ENCODE results near the gene DIP2C. TPM values are rescaled to one million over a fixed set of nuclear protein-coding genes. Genes with fewer than 3 reads are reported as not detected.

Gene DIP2C
- total RNA-seq, 4 donors from 2014 or later = 10.5 to 40.5 (median 19.5) TPM

DNA sequence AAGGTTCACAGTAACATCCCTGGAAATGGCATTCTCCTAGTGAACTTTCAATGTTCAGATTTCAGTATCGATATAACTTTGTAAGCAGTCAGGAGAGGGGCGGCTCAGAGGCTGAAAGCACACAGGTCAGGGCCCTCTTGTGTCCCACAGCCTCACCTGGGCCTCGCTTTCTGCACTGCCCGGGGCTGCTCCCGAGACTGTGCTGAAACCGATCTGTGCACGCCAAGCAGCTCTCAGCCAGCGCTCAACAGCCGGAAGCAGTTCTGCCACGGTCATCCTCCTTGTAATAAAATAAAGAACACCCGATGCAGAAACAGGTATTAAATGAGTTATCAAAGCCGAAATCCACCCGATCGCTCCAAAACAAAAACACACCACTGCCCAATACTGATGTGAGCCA, 106.0 kb downstream of the DIP2C start:
- DNase-seq = no peak

DNA sequence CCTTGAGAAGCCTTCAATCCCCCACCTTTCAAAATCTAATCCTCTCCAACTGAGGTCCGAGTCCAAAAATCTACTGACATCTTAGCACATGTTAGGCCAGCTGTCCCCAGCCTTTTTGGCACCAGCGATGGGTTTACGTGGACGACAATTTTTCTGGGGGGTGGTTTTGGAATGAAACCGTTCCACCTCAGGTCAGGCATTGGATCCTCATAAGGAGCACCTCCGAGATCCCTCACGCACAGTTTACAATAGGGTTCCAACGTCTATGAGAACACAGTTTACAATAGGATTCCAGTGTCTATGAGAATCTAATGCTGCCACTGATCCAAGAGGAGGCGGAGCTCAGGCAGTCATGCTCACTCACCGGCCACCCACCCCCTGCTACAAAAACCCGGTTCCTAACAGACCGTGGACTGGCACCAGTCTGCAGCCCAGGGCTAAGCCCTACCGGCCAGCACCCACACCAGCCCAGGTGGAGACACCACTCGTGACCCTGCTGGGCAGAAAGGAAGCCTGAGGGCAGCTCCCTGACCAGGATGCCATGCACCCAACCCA, 107.6 kb downstream of the DIP2C start:
- no peak for DNase-seq

More for the DNA sequence above, 106.0 kb downstream of the DIP2C start:
- H3K36me3 ChIP-seq = no peaks in the 10 kb centered on the region
- TF ChIP-seq CTCF (IDR thresholded peaks at IDR 0.05) = no peak
- no peak for TF ChIP-seq POLR2A (IDR thresholded peaks at IDR 0.05)
- no peak overlapping the region for H3K27ac ChIP-seq
- H3K27me3 ChIP-seq = no peaks in the 10 kb centered on the region
- no peak overlapping the region for H3K4me3 ChIP-seq
- no peaks in the 10 kb centered on the region for H3K9me3 ChIP-seq
- no peaks in the 10 kb centered on the region for H3K4me1 ChIP-seq
- intact Hi-C loops (cut with DNase I; ENCODE audit: low total_unique reads) = no loop called here

GRCh38 chr10:580778-581177, 108.7 kb downstream of the DIP2C start:
- intact Hi-C loops (cut with DNase I; ENCODE audit: low total_unique reads) = no loop called here
- Histone ChIP-seq H3K27me3 (no peaks in the 10 kb centered on the region), H3K36me3 (no peaks in the 10 kb centered on the region), H3K27ac (peak overlapping the region; percentile 41 to 60), H3K4me1 (peaks cover 0 to 3% of the 10 kb centered on the region in 2 donors), H3K9me3 (no peaks in the 10 kb centered on the region), H3K4me3 (no peak overlapping the region)
- peak in 1 of 2 donors; percentile 20 for DNase-seq
- TF ChIP-seq CTCF (IDR thresholded peaks at IDR 0.05) = no peak

More for the DNA sequence above, 107.6 kb downstream of the DIP2C start:
- no peaks in the 10 kb centered on the region for H3K36me3 ChIP-seq
- H3K9me3 ChIP-seq = no peaks in the 10 kb centered on the region
- TF ChIP-seq CTCF (IDR thresholded peaks at IDR 0.05) (no peak), POLR2A (IDR thresholded peaks at IDR 0.05) (no peak)
- intact Hi-C loops (cut with DNase I; ENCODE audit: low total_unique reads) = no loop called here
- H3K4me3 ChIP-seq = no peak overlapping the region
- no peak overlapping the region for H3K27ac ChIP-seq
- H3K4me1 ChIP-seq = no peaks in the 10 kb centered on the region
- H3K27me3 ChIP-seq = no peaks in the 10 kb centered on the region

DNA sequence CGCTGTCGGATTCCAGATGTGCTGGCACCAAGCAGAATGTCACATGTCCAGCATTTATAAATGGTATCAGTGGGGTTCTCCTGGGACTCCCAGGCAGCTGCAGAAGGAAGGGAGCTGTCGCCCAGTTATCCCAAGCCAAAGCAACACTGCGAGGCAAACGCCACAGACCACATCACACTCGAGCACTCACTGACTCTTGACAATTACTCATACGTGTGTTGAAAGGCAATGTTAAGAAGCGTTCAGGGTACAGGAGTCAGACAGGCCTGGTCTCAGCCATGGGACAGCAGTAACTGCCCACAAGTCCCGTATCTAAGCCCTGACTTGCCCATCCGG, 113.4 kb downstream of the DIP2C start:
- Histone ChIP-seq H3K4me3 (no peak overlapping the region), H3K36me3 (no peaks in the 10 kb centered on the region), H3K4me1 (peaks cover 0 to 5% of the 10 kb centered on the region in 2 donors), H3K27me3 (no peaks in the 10 kb centered on the region), H3K9me3 (no peaks in the 10 kb centered on the region), H3K27ac (no peak overlapping the region)
- DNase-seq = no peak
- TF ChIP-seq CTCF (IDR thresholded peaks at IDR 0.05) = no peak
- intact Hi-C loops (cut with DNase I; ENCODE audit: low total_unique reads) = no loop called here

DNA sequence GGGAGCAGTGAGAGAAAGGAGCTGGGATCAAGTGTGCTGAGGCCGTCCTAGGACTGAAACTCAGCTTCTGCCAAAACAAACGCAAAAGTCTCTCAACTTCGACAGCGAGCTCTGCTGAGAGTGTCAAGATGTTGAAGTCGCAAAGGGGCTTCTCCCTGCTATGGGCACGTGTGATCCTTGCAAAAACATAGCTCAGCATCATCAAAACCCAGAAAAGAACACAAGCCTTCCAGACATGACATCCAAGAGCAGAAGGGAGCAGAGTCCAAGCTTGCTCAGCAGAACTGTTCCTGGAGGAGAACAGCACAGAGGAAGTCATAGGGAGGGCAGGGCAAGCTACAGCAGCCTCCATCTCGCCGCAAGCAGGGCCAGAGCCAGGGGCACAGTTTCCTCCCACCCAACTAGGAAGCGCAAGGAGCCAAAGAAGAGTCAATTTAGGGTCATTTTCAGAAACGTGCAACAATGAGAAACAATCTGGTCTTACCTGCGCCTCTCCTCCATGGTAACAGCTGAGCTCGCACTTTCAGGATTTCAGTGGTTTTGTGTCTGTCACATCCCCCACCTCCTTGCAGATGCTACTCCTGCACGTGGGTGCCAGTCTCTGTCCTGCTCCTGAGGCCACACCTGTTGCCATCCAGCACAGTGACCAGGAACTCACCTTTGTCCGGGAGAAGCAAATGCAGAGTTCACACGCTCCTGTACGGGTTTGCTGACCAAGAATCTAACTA, 113.9 kb downstream of the DIP2C start:
- TF ChIP-seq POLR2A (IDR thresholded peaks at IDR 0.05) = no peak
- no peak for TF ChIP-seq CTCF (IDR thresholded peaks at IDR 0.05)
- no peaks in the 10 kb centered on the region for H3K27me3 ChIP-seq
- H3K9me3 ChIP-seq = no peaks in the 10 kb centered on the region
- no peaks in the 10 kb centered on the region for H3K36me3 ChIP-seq
- H3K4me3 ChIP-seq = no peak overlapping the region
- intact Hi-C loops (cut with DNase I; ENCODE audit: low total_unique reads) = no loop called here
- H3K4me1 ChIP-seq = peaks cover 0 to 5% of the 10 kb centered on the region in 2 donors
- no peak overlapping the region for H3K27ac ChIP-seq
- DNase-seq = no peak
